Measurements from ENCODE around the gene MBOAT1. TPM values are rescaled to one million over a fixed set of nuclear protein-coding genes. Genes with fewer than 3 reads are reported as not detected.
"Not testable (repeated sequence)": the region's sequence is repeated elsewhere in the genome, so short reads cannot be mapped to it uniquely, and the experiment has no call there.

MBOAT1 gene
- total RNA-seq, 1 experiment from 2014 or later = 6.3 TPM

- Histone ChIP-seq H3K27ac (ENCODE audit: low read depth, low read length, poor library complexity, severe bottlenecking) (no peak overlapping the region), H3K27me3 (replicated peaks; ENCODE audit: insufficient read depth, low read depth, low read length, poor library complexity) (no peaks in the 10 kb centered on the region), H3K4me3 (ENCODE audit: low read depth, low read length, poor library complexity, severe bottlenecking) (no peak overlapping the region), H3K36me3 (ENCODE audit: insufficient read depth, low read length, poor library complexity, severe bottlenecking) (no peaks in the 10 kb centered on the region), H3K4me1 (ENCODE audit: insufficient read depth, low read length, poor library complexity, severe bottlenecking) (no peaks in the 10 kb centered on the region), H3K9me3 (ENCODE audit: low read depth, low read length, poor library complexity, severe bottlenecking) (no peaks in the 10 kb centered on the region)
- ChIA-PET POLR2A (ENCODE audit: low non-redundant PET) (no interaction called here), CTCF (no interaction called here)
- intact Hi-C loops (cut with micrococcal nuclease; ENCODE audit: unreplicated experiment) = no loop called here
- no peak for DNase-seq (ENCODE audit: low spot score)
- no TSS peak for BruUV-seq (replicated peaks)
- TF ChIP-seq EZH2 (IDR thresholded peaks at IDR 0.05; ENCODE audit: borderline replicate concordance, low read depth, low read length, poor library complexity, severe bottlenecking) = no peak
- TF ChIP-seq, protein P1, sequence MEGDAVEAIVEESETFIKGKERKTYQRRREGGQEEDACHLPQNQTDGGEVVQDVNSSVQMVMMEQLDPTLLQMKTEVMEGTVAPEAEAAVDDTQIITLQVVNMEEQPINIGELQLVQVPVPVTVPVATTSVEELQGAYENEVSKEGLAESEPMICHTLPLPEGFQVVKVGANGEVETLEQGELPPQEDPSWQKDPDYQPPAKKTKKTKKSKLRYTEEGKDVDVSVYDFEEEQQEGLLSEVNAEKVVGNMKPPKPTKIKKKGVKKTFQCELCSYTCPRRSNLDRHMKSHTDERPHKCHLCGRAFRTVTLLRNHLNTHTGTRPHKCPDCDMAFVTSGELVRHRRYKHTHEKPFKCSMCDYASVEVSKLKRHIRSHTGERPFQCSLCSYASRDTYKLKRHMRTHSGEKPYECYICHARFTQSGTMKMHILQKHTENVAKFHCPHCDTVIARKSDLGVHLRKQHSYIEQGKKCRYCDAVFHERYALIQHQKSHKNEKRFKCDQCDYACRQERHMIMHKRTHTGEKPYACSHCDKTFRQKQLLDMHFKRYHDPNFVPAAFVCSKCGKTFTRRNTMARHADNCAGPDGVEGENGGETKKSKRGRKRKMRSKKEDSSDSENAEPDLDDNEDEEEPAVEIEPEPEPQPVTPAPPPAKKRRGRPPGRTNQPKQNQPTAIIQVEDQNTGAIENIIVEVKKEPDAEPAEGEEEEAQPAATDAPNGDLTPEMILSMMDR (conservative IDR thresholded peaks at IDR 0.05; ENCODE audit: low read depth, low read length) = no peak
Measured at GRCh38 chr6:20141931-20142330, 70.3 kb downstream of the MBOAT1 start.

DNA sequence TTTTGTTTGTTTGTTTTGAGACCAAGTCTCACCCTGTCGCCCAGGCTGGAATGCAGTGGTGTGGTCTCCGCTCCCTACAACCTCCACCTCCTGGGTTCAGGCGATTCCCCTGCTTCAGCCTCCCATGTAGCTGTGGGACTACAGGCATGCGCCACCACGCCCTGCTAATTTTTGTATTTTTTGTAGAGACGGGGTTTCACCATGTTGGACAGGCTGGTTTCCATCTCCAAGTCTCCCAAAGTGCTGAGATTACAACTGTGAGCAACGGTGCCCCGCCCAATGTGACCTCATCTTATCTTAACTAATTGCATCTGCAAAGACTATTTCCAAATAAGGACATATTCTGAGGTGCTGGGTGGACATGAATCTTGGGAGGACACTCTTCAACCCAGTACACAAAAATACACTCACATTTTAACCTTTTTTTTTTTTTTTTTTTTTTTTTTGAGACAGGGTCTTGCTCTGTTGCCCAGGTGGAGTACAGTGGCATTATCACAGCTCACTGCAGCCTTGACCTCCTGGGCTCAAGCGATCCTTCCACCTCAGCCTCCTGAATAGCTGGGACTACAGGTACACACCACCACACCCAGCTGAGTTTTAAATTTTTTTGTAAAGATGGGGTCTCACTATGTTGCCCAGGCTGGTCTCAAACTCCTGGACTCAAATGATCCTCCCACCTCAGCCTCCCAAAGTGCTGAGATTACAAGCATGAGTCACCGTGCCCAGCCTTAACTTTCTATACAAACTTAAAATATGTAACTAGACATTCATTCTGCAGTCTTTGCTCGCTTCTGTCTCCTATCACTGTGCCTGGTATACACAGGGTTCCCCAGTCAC, 72.9 kb downstream of the MBOAT1 start:
- H3K36me3 ChIP-seq (ENCODE audit: insufficient read depth, low read length, poor library complexity, severe bottlenecking); H3K4me1 ChIP-seq (ENCODE audit: insufficient read depth, low read length, poor library complexity, severe bottlenecking); BruUV-seq (replicated peaks); H3K9me3 ChIP-seq (ENCODE audit: low read depth, low read length, poor library complexity, severe bottlenecking); POLR2A ChIA-PET (ENCODE audit: low non-redundant PET); H3K27ac ChIP-seq (ENCODE audit: low read depth, low read length, poor library complexity, severe bottlenecking); intact Hi-C loops (cut with micrococcal nuclease; ENCODE audit: unreplicated experiment); H3K27me3 ChIP-seq (replicated peaks; ENCODE audit: insufficient read depth, low read depth, low read length, poor library complexity); H3K4me3 ChIP-seq (ENCODE audit: low read depth, low read length, poor library complexity, severe bottlenecking); CTCF ChIA-PET; DNase-seq (ENCODE audit: low spot score): not testable (repeated sequence)

DNA sequence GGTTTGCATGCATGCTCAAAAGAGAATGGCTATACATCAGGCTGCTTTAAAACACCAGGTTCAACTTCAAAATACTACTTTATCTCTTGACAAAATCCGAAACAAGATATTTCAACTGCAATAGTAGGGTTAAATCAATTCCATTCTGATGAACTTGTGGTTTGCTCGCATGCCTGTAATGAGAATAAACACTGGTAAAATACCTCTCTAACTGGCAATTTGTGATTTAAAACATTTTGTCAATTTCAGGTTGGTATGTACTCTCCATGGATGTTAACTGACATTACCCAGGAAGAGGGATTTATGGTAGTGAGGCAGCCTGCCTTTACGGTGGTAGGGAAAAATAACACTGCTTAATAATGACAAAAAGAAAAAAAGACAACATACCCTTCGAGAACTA, 74.4 kb downstream of the MBOAT1 start:
- Histone ChIP-seq H3K27ac (ENCODE audit: low read depth, low read length, poor library complexity, severe bottlenecking) (no peak overlapping the region), H3K4me3 (ENCODE audit: low read depth, low read length, poor library complexity, severe bottlenecking) (no peak overlapping the region), H3K4me1 (ENCODE audit: insufficient read depth, low read length, poor library complexity, severe bottlenecking) (no peaks in the 10 kb centered on the region), H3K9me3 (ENCODE audit: low read depth, low read length, poor library complexity, severe bottlenecking) (no peaks in the 10 kb centered on the region), H3K36me3 (ENCODE audit: insufficient read depth, low read length, poor library complexity, severe bottlenecking) (no peaks in the 10 kb centered on the region), H3K27me3 (replicated peaks; ENCODE audit: insufficient read depth, low read depth, low read length, poor library complexity) (no peaks in the 10 kb centered on the region)
- BruUV-seq (replicated peaks) = no TSS peak
- TF ChIP-seq, protein P1 (conservative IDR thresholded peaks at IDR 0.05; ENCODE audit: low read depth, low read length) = no peak
- TF ChIP-seq EZH2 (IDR thresholded peaks at IDR 0.05; ENCODE audit: borderline replicate concordance, low read depth, low read length, poor library complexity, severe bottlenecking) = no peak
- CTCF ChIA-PET = no interaction called here
- POLR2A ChIA-PET (ENCODE audit: low non-redundant PET) = no interaction called here
- intact Hi-C loops (cut with micrococcal nuclease; ENCODE audit: unreplicated experiment) = no loop called here
- DNase-seq (ENCODE audit: low spot score) = no peak

- no peaks in the 10 kb centered on the region for H3K9me3 ChIP-seq (ENCODE audit: low read depth, low read length, poor library complexity, severe bottlenecking)
- DNase-seq (ENCODE audit: low spot score) = no peak
- H3K27ac ChIP-seq (ENCODE audit: low read depth, low read length, poor library complexity, severe bottlenecking) = no peak overlapping the region
- no peak overlapping the region for H3K4me3 ChIP-seq (ENCODE audit: low read depth, low read length, poor library complexity, severe bottlenecking)
- H3K4me1 ChIP-seq (ENCODE audit: insufficient read depth, low read length, poor library complexity, severe bottlenecking) = no peaks in the 10 kb centered on the region
- BruUV-seq (replicated peaks) = no TSS peak
- H3K36me3 ChIP-seq (ENCODE audit: insufficient read depth, low read length, poor library complexity, severe bottlenecking) = no peaks in the 10 kb centered on the region
- no peaks in the 10 kb centered on the region for H3K27me3 ChIP-seq (replicated peaks; ENCODE audit: insufficient read depth, low read depth, low read length, poor library complexity)
- CTCF ChIA-PET = no interaction called here
- POLR2A ChIA-PET (ENCODE audit: low non-redundant PET) = no interaction called here
- no peak for TF ChIP-seq EZH2 (IDR thresholded peaks at IDR 0.05; ENCODE audit: borderline replicate concordance, low read depth, low read length, poor library complexity, severe bottlenecking)
- TF ChIP-seq, protein P1 (conservative IDR thresholded peaks at IDR 0.05; ENCODE audit: low read depth, low read length) = no peak
- intact Hi-C loops (cut with micrococcal nuclease; ENCODE audit: unreplicated experiment) = no loop called here
Measured at GRCh38 chr6:20137240-20137639, 75.0 kb downstream of the MBOAT1 start.

Data from A673 (cell line).